WERI-Rb-1 (cell line): Measurements from ENCODE around the gene CYP4F22.
"Not testable (repeated sequence)": the region's sequence is repeated elsewhere in the genome, so short reads cannot be mapped to it uniquely, and the experiment has no call there.

Experiments
- DNase-seq: peaks from one replicate; pipeline ENCODE4 v3.0.0-alpha.2; 2020
- H3K27ac ChIP-seq: fragments of 250-450 bp; sonication (Bioruptor Pico); 2 replicates; pipeline ENCODE4 v1.5.1; 2020; ENCODE audit warnings: mild to moderate bottlenecking, moderate library complexity
- H3K27me3 ChIP-seq: fragments of 250-450 bp; sonication (Bioruptor Pico); 2 replicates; pipeline ENCODE4 v1.5.1; 2021; ENCODE audit warnings: mild to moderate bottlenecking, low read depth, moderate library complexity; ENCODE audit not compliant: insufficient read depth, severe bottlenecking
- H3K36me3 ChIP-seq: fragments of 250-450 bp; sonication (Bioruptor Pico); 2 replicates; pipeline ENCODE4 v1.5.1; 2020; ENCODE audit warnings: mild to moderate bottlenecking, moderate library complexity
- H3K4me3 ChIP-seq: 2 replicates; pipeline ENCODE4 v1.5.1; 2011; ENCODE audit warnings: low read depth, mild to moderate bottlenecking, control low read depth, low read length
- H3K9me3 ChIP-seq: fragments of 250-450 bp; sonication (Bioruptor Pico); 2 replicates; pipeline ENCODE4 v1.5.1; 2021; ENCODE audit warnings: mild to moderate bottlenecking, moderate library complexity; ENCODE audit not compliant: severe bottlenecking
- TF ChIP-seq, protein P1 (sequence below): IDR thresholded peaks from 2 replicates; pipeline ENCODE4 v1.5.1; 2011; ENCODE audit warnings: low read depth, mild to moderate bottlenecking, control low read depth, inconsistent platforms, low read length

Gene CYP4F22

DNA sequence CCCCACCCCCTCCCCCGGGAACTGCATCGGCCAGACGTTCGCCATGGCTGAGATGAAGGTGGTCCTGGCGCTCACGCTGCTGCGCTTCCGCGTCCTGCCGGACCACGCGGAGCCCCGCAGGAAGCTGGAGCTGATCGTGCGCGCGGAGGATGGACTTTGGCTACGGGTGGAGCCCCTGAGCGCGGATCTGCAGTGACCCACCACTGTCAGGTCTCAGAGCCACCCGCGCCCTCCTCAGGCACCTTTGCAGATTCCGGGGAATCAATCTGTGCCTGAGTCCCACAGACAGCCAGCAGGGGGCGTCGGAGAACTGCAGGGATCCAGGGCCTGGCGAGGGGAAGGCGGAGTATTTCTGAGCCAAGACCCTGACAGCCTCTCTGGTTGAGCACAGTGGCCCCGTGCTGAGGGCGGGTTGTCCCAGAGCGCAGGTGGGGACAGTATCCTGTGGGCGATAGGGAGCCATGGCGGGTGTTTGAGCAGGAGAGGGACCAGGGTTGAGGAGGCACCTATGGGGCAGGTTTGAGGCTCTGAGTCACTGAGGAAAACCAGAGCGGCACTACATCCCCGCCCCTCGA is 76.3 kb downstream of the CYP4F22 start:
- Histone ChIP-seq H3K27ac (no peak overlapping the region), H3K4me3 (no peak overlapping the region), H3K36me3 (no peaks in the 10 kb centered on the region), H3K9me3 (peaks cover 2% of the 10 kb centered on the region), H3K27me3 (peaks cover 83% of the 10 kb centered on the region)
- DNase-seq = peak; percentile 80
- TF ChIP-seq, protein P1, sequence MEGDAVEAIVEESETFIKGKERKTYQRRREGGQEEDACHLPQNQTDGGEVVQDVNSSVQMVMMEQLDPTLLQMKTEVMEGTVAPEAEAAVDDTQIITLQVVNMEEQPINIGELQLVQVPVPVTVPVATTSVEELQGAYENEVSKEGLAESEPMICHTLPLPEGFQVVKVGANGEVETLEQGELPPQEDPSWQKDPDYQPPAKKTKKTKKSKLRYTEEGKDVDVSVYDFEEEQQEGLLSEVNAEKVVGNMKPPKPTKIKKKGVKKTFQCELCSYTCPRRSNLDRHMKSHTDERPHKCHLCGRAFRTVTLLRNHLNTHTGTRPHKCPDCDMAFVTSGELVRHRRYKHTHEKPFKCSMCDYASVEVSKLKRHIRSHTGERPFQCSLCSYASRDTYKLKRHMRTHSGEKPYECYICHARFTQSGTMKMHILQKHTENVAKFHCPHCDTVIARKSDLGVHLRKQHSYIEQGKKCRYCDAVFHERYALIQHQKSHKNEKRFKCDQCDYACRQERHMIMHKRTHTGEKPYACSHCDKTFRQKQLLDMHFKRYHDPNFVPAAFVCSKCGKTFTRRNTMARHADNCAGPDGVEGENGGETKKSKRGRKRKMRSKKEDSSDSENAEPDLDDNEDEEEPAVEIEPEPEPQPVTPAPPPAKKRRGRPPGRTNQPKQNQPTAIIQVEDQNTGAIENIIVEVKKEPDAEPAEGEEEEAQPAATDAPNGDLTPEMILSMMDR = peak; percentile 89

DNA sequence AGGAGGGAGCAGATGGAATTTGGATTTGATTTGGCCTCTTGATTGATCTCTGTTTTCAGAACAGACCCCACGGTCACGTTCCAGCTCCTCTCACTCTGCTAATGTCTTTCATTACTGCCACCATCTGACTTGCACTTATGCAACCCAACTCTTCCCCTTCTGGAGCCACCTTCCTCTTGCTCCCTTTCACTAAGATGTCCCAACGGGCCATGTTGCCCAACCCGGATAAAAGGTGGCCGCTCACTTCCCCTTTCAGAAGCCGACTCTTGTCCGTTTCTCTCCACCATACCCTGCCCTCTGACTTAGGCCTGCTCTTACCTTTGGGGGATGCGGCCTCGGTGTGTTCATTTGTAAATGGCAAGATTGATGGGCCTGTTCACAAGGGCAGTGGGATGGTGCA is 79.3 kb downstream of the CYP4F22 start:
- Histone ChIP-seq H3K4me3 (no peak overlapping the region), H3K9me3 (peaks cover 2% of the 10 kb centered on the region), H3K27me3 (peaks cover 81% of the 10 kb centered on the region), H3K36me3 (no peaks in the 10 kb centered on the region), H3K27ac (no peak overlapping the region)
- no peak for DNase-seq
- TF ChIP-seq, protein P1 = no peak

DNA sequence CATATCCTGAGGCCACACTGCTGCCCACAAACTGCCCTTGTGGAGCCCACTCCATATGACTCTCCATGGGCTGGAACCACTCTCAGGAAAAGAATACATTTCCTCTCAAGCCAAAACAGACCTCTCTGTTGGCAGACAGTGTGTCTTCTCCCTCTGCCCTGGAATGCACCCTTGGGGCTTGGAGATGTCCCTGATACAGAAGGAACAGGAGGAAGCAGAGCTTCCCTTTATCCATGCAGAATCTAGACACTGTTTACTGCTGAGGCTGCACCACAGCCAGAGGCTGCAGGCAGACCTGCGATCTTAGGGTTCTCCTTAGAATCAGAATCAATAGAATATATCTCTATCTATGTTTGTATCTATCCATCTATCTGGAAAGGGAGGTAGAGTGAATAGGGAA is 79.9 kb downstream of the CYP4F22 start:
- no peaks in the 10 kb centered on the region for H3K36me3 ChIP-seq
- TF ChIP-seq, protein P1 = no peak
- H3K27ac ChIP-seq = no peak overlapping the region
- H3K4me3 ChIP-seq = no peak overlapping the region
- H3K9me3 ChIP-seq = peaks cover 2% of the 10 kb centered on the region
- DNase-seq = no peak
- H3K27me3 ChIP-seq = peaks cover 79% of the 10 kb centered on the region

DNA sequence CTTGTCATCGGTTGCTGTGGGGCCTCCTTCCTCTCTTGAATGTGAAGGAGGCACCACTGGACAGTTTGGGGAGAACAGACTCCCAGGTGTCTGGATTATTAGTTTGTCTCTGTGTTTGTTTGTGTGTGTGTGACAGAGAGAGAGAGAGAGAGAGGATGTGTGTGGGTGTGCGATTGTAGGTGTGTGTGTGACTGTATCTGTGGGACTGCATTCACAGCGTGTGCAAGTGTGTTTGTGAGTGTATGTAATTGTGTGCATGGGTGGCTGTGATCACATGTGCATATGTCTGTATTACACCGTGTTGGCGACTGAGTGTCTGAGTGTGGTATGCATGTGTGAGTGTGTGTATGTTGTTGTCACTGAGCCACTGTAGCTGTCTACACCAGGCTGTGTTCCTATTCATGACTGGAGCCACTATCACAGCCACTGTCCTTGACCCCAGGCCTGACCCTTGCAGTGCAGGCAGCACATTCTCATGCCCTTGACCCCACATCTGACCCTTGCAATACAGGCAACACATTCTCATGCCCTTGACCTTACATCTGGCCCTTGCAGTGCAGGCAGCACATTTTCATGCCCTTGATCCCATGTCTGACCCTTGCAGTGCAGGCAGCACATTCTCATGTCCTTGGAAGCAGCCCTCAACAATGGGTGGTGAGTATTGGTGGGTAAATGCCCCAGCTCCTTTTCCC is 81.6 kb downstream of the CYP4F22 start:
- no peak overlapping the region for H3K4me3 ChIP-seq
- H3K36me3 ChIP-seq = no peaks in the 10 kb centered on the region
- no peak overlapping the region for H3K27ac ChIP-seq
- H3K9me3 ChIP-seq = peaks cover under 1% of the 10 kb centered on the region
- no peak for DNase-seq
- H3K27me3 ChIP-seq = peaks cover 70% of the 10 kb centered on the region
- TF ChIP-seq, protein P1 = no peak

DNA sequence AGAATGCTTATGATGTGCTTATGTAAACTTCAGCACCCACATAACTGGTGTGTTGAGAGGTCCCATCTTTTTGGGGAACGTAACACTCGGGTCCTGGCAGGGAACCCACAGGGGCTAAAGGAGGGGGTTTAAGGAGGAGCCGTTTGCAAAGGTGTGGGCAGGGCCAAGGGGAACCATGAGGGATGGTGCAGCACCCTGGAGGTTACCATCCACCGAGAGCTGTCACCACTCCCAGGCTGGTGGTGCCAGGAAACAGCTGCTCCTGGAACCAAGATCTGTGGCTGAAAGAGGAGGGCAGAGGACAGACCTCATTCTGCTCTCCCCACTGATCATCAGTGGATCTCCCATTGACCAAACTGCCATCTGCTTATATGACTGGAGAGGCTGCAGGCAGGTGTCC is 83.5 kb downstream of the CYP4F22 start:
- TF ChIP-seq, protein P1 = no peak
- Histone ChIP-seq H3K9me3 (peaks cover 3% of the 10 kb centered on the region), H3K4me3 (no peak overlapping the region), H3K27me3 (peaks cover 62% of the 10 kb centered on the region), H3K27ac (no peak overlapping the region), H3K36me3 (no peaks in the 10 kb centered on the region)
- DNase-seq = no peak

DNA sequence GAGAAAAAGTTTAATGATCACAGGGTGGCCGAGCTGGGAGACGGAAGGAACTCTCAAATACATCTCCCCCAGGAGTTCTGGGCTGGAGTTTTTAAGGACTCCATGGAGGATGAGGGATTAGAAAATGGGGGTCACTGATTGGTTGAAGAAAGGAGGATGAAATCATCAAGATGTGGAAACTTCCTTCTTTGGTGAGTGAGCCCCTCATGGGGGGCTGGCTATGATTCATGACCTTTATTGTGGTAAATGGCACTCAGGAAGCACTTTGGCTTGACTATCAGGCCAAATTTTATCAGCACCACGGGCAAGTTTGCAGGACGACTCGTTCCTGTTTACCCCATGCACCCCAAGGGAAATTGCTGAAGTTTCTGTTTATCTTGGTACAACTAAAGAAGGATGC is 84.2 kb downstream of the CYP4F22 start:
- not testable (repeated sequence) for H3K36me3 ChIP-seq, DNase-seq, H3K27ac ChIP-seq, H3K9me3 ChIP-seq, H3K4me3 ChIP-seq
- H3K27me3 ChIP-seq = peaks cover 55% of the 10 kb centered on the region

DNA sequence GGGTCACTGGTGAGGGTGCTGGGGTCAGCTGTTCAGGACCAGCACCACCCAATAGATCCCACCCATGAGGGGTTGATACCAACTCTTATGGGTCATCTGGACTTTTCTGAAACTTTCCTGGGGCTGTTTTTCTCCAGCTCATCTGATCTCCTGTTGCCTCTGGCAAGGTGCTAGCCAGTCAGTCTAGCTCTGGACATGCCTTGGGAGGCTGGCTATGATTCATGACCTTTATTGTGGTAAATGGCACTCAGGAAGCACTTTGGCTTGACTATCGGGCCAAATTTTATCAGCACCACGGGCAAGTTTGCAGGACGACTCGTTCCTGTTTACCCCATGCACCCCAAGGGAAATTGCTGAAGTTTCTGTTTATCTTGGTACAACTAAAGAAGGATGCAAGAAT is 85.4 kb downstream of the CYP4F22 start:
- H3K27me3 ChIP-seq = peaks cover 44% of the 10 kb centered on the region
- H3K4me3 ChIP-seq, H3K27ac ChIP-seq, H3K9me3 ChIP-seq, H3K36me3 ChIP-seq, DNase-seq: not testable (repeated sequence)
